Measurements from ENCODE around the gene LAT.

LAT gene

DNA sequence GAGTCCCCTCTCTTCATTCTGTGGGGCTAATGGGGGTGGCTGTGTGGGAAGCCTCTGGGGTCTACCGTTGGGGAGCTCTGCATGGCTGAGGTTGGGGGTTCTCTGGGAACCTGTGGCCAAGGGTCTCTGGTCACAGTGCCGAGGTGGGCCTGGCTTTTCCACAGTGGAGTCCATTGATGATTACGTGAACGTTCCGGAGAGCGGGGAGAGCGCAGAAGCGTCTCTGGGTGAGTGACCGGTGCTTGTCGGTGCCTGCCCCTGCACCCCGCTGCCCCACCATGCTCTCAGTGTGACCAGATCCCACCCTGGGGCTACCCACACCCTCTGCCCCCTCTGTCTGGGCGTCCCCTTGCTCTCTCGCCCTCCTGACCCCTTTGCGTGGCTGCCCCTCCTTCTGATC is 4.5 kb downstream of the LAT start:
- ChIA-PET POLR2A (ENCODE audit: low non-redundant PET) (no interaction called here), CTCF (no interaction called here)
- TF ChIP-seq, protein P1, sequence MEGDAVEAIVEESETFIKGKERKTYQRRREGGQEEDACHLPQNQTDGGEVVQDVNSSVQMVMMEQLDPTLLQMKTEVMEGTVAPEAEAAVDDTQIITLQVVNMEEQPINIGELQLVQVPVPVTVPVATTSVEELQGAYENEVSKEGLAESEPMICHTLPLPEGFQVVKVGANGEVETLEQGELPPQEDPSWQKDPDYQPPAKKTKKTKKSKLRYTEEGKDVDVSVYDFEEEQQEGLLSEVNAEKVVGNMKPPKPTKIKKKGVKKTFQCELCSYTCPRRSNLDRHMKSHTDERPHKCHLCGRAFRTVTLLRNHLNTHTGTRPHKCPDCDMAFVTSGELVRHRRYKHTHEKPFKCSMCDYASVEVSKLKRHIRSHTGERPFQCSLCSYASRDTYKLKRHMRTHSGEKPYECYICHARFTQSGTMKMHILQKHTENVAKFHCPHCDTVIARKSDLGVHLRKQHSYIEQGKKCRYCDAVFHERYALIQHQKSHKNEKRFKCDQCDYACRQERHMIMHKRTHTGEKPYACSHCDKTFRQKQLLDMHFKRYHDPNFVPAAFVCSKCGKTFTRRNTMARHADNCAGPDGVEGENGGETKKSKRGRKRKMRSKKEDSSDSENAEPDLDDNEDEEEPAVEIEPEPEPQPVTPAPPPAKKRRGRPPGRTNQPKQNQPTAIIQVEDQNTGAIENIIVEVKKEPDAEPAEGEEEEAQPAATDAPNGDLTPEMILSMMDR (conservative IDR thresholded peaks at IDR 0.05; ENCODE audit: low read depth) = no peak
- H3K27ac ChIP-seq = no peak overlapping the region
- no peak for DNase-seq (ENCODE audit: low spot score)

DNA sequence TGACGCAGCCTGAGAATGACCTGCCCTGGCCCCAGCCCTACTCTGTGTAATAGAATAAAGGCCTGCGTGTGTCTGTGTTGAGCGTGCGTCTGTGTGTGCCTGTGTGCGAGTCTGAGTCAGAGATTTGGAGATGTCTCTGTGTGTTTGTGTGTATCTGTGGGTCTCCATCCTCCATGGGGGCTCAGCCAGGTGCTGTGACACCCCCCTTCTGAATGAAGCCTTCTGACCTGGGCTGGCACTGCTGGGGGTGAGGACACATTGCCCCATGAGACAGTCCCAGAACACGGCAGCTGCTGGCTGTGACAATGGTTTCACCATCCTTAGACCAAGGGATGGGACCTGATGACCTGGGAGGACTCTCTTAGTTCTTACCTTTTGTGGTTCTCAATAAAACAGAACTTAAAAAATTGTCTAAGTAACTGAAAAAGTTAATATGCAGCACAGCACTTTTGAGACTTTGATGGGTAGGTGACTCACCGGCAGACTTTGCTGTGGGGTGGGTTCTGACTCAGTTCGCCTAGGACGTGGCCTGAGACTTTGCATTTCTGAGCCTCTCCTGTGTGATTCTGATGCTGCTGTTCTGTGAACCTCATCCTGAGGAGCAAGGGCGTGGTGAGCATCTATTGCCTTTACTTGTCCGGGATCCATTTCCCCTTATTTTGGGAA is 5.7 kb downstream of the LAT start:
- TF ChIP-seq, protein P1 (conservative IDR thresholded peaks at IDR 0.05; ENCODE audit: low read depth) = no peak
- POLR2A ChIA-PET (ENCODE audit: low non-redundant PET) = no interaction called here
- H3K27ac ChIP-seq = no peak overlapping the region
- no peak for DNase-seq (ENCODE audit: low spot score)
- CTCF ChIA-PET = no interaction called here

DNA sequence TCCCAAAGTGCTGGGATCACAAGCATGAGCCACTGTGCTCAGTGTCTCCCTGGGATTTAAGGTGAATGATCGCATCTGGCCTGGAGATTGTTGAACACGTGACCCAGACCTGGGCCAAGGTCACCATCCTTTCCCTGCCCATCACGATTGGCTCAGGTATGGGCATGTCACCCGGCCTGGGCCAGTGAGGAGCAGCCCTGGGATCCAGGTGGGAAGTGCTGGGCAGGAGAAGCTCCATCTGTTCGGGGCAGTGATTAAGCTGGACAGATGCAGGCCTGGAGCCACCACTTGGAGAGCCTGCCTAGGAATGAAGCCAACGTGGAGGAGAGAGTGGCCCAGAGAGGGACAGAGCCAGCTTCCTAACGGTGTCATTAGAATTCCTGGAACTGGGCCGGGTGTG is 6.8 kb downstream of the LAT start:
- TF ChIP-seq, protein P1 (conservative IDR thresholded peaks at IDR 0.05; ENCODE audit: low read depth) = no peak
- no peak for DNase-seq (ENCODE audit: low spot score)
- ChIA-PET POLR2A (ENCODE audit: low non-redundant PET) (no interaction called here), CTCF (interaction anchor here (0.7 kb wide), 1 partner anchor 9 kb away, joined by 3 read pairs; no protein-coding TSS in a partner anchor)
- no peak overlapping the region for H3K27ac ChIP-seq

DNA sequence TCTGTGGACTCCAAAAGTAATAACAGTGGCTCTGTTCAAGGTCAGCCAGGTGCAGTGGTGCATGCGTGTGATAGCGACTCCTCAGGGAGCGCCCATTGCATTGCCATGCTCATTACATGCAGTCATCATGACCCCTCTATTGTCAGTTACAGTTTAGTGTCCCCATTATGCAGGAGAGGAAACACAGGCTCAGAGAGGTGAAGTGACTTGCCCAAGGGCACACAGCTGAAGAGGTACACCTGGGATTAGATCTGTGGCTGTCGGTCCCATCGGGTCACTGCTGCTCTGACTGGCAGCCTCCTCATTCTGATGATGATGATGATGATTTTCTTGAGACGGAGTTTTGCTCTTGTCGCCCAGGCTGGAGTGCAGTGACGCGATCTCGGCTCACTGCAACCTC is 7.6 kb downstream of the LAT start:
- CTCF ChIA-PET = interaction anchor here (0.5 to 0.7 kb wide), 2 partner anchors 9 to 14 kb away, joined by 3 to 6 read pairs; no protein-coding TSS in a partner anchor
- H3K27ac ChIP-seq = no peak overlapping the region
- POLR2A ChIA-PET (ENCODE audit: low non-redundant PET) = no interaction called here
- no peak for DNase-seq (ENCODE audit: low spot score)
- TF ChIP-seq, protein P1 (conservative IDR thresholded peaks at IDR 0.05; ENCODE audit: low read depth) = no peak

GRCh38 chr16:28998837-28999236 is 14.0 kb downstream of the LAT start:
- no peak for DNase-seq (ENCODE audit: low spot score)
- POLR2A ChIA-PET (ENCODE audit: low non-redundant PET) = no interaction called here
- H3K27ac ChIP-seq = no peak overlapping the region
- CTCF ChIA-PET = no interaction called here
- TF ChIP-seq, protein P1 (conservative IDR thresholded peaks at IDR 0.05; ENCODE audit: low read depth) = no peak

DNA sequence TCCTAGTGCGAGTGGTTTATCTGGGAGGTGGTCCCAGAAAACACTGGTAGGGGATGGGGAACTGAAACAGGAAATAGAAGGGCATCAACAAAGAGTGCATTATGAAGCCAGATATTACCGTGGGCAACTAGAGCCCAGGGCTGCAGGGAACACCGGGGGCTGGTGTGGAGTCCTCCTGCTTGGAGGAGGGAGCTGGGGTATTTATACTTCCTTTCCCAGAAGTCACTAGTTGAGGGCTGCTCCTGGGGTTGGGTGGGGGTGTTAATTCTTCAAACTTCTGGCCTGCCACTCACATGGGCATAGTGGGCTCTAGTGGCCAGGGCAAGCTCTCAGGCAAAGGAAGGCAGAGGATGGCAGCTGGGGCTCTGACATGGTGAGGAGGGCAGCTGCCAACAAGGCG is 14.7 kb downstream of the LAT start:
- H3K27ac ChIP-seq = no peak overlapping the region
- TF ChIP-seq, protein P1 (conservative IDR thresholded peaks at IDR 0.05; ENCODE audit: low read depth) = no peak
- ChIA-PET CTCF (interaction anchor here (0.7 kb wide), 1 partner anchor 17 kb away, joined by 3 read pairs; no protein-coding TSS in a partner anchor), POLR2A (ENCODE audit: low non-redundant PET) (no interaction called here)
- DNase-seq (ENCODE audit: low spot score) = no peak

All from RWPE1 (cell line).